SK-N-SH treated with all-trans-retinoic acid at 6 μM for 48 hours (cell line): ENCODE measurements around the gene PSME1.
A peak's percentile ranks its signal among the peaks of the same experiment; 100 is the strongest.

Experiments used
- CSDC2 ChIP-seq: fragments of 250-450 bp; sonication (Bioruptor Pico); IDR thresholded peaks from 2 replicates; pipeline ENCODE4 v1.5.0; 2020; ENCODE audit warnings: mild to moderate bottlenecking, moderate library complexity
- OSR1 ChIP-seq: fragments of 250-450 bp; sonication (Bioruptor Pico); IDR thresholded peaks from 2 replicates; pipeline ENCODE4 v1.8.0; 2022; ENCODE audit warnings: moderate library complexity, mild to moderate bottlenecking, inconsistent platforms
- PPARA ChIP-seq: fragments of 250-450 bp; sonication (Bioruptor Pico); IDR thresholded peaks from 2 replicates; pipeline ENCODE4 v1.5.0; 2020; ENCODE audit warnings: mild to moderate bottlenecking, borderline replicate concordance
- TF ChIP-seq, protein P1 (sequence below): fragments of 250-450 bp; sonication (Bioruptor Pico); IDR thresholded peaks from 2 replicates; pipeline ENCODE4 v1.8.0; 2020; ENCODE audit warnings: mild to moderate bottlenecking, moderate library complexity, borderline replicate concordance

GRCh38 chr14:24160850-24161804 is 25.1 kb downstream of the PSME1 start, which contains the start of gene IRF9:
- TF ChIP-seq PPARA (no peak), CSDC2 (CRISPR knock-in tag) (no peak), OSR1 (CRISPR knock-in tag) (no peak)
- TF ChIP-seq, protein P1, sequence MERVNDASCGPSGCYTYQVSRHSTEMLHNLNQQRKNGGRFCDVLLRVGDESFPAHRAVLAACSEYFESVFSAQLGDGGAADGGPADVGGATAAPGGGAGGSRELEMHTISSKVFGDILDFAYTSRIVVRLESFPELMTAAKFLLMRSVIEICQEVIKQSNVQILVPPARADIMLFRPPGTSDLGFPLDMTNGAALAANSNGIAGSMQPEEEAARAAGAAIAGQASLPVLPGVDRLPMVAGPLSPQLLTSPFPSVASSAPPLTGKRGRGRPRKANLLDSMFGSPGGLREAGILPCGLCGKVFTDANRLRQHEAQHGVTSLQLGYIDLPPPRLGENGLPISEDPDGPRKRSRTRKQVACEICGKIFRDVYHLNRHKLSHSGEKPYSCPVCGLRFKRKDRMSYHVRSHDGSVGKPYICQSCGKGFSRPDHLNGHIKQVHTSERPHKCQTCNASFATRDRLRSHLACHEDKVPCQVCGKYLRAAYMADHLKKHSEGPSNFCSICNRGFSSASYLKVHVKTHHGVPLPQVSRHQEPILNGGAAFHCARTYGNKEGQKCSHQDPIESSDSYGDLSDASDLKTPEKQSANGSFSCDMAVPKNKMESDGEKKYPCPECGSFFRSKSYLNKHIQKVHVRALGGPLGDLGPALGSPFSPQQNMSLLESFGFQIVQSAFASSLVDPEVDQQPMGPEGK (CRISPR knock-in tag) = peak; percentile 62
